Measurements from ENCODE around the gene SBDS.
"Not testable (repeated sequence)": the region's sequence is repeated elsewhere in the genome, so short reads cannot be mapped to it uniquely, and the experiment has no call there.

SBDS gene

GRCh38 chr7:66994691-66995049, 716 bp downstream of the SBDS start:
- not testable (repeated sequence) for DNase-seq (ENCODE audit: low spot score)

DNA sequence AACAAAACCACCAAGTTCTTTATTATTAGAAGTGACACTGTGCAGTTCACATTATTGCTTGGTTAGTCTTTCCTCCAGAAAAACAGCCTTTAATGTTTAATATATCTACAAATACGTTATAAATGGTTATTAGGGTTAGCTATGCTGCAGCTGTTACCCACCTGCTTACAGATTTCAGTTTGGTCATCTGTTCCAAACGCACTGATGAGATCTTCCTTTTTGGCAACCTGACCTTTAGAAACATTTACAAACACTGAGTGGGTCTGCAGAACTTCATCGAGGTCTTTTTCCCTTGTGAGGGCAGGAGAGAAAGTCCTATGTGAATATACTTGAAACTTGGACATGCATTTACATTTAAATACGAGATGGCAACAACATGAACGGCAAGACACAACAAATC, 1.3 kb downstream of the SBDS start:
- DNase-seq (ENCODE audit: low spot score): not testable (repeated sequence)

- not testable (repeated sequence) for DNase-seq (ENCODE audit: low spot score)
Observed at GRCh38 chr7:66989552-66989951, 5.8 kb downstream of the SBDS start.

- not testable (repeated sequence) for DNase-seq (ENCODE audit: low spot score)
Observed at GRCh38 chr7:66980336-66980735, 15.1 kb downstream of the SBDS start.

- DNase-seq (ENCODE audit: low spot score): not testable (repeated sequence)
Observed at GRCh38 chr7:66979013-66979412, 16.4 kb downstream of the SBDS start.

DNA sequence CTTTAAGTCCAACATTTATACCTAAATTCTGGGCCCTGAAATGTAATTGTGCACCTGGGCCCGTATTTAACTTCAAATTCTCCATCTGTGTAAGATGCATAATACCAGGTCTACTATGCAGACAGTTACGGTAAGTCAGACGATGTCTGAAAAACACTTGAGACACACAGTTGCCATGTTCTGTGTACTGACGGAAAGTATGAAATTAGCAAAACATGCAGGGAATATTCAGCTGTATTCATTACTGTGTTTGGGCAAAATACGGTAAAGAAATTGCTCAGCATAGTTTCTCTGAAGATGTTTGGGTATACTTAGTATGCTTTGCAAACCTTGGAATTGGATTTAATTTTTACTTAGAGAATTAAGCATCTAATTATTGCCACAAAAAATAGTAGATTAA, 17.1 kb downstream of the SBDS start:
- not testable (repeated sequence) for DNase-seq (ENCODE audit: low spot score)

DNA sequence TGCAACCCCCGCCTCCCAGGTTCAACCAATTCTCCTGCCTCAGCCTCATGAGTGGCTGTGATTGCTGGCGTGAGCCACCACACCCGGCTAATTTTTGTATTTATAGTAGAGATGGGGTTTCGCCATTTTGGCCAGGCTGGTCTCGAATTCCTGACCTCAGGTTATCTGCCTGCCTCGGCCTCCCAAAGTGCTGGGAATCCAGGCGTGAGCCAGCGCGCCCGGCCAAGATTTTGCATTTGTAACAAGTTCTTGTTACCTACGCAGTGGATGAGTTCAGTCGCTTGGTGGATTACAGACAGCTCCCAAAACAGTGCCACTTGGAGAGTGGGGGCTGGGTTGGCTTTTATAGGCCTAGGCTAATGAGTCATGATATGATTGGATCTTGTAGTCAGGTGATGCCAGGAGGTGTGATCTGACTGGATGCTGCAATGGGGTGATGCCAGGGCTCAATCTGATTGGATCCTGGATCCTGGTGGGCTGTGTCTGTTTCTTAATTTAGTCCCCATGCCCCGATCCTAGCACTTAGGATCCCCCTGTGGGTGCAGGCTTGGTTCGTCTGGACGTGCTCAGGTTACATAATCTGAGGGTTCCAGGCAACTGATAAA, 20.3 kb downstream of the SBDS start:
- no peak for DNase-seq (ENCODE audit: low spot score)

GRCh38 chr7:66970310-66970709, 25.1 kb downstream of the SBDS start:
- DNase-seq (ENCODE audit: low spot score): no peak

DNA sequence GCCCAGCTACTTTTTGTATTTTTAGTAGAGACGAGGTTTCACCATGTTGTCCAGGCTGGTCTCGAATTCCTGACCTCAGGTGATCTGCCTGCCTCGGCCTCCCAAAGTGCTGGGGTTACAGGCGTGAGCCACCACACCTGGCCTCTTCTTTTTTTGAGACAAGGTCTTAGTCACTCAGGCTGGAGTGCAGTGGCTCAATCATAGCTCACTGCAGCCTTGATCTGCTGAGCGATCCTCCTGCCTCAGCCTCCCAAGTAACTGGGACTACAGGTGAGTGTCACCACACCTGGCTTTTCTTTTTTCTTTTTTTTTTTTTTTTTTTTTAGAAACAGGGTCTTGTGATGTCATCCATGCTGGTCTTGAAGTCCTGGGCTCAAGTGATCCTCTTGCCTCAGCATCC, 26.4 kb downstream of the SBDS start:
- not testable (repeated sequence) for DNase-seq (ENCODE audit: low spot score)

- no peak for DNase-seq (ENCODE audit: low spot score)
Observed at GRCh38 chr7:66967029-66967428, 28.4 kb downstream of the SBDS start.

GRCh38 chr7:66964411-66964810, 31.0 kb downstream of the SBDS start:
- no peak for DNase-seq (ENCODE audit: low spot score)

DNA sequence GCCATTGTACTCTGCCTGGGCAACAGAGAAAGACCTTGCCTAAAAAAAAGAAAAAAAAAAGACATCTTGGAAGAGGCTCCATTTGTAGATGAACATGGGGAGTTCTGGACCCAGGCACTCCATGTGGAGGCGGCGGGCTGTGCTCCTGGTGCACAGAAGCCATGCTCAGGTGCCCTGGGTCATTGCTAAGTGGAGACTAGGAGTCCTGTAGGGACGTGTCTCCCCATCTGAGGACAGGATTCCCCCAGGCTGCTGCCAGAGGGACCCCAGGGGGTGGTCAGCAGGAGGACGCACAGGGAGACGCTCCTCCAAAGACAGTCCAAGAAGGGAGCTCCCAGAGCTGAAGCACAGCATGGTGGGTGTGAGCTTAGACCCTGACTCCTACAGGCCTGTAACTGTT, 34.3 kb downstream of the SBDS start:
- DNase-seq (ENCODE audit: low spot score): no peak

- no peak for DNase-seq (ENCODE audit: low spot score)
Observed at GRCh38 chr7:66960192-66960591, 35.2 kb downstream of the SBDS start.

GRCh38 chr7:66958538-66959350, 36.6 kb downstream of the SBDS start:
- no peak for DNase-seq (ENCODE audit: low spot score)

DNA sequence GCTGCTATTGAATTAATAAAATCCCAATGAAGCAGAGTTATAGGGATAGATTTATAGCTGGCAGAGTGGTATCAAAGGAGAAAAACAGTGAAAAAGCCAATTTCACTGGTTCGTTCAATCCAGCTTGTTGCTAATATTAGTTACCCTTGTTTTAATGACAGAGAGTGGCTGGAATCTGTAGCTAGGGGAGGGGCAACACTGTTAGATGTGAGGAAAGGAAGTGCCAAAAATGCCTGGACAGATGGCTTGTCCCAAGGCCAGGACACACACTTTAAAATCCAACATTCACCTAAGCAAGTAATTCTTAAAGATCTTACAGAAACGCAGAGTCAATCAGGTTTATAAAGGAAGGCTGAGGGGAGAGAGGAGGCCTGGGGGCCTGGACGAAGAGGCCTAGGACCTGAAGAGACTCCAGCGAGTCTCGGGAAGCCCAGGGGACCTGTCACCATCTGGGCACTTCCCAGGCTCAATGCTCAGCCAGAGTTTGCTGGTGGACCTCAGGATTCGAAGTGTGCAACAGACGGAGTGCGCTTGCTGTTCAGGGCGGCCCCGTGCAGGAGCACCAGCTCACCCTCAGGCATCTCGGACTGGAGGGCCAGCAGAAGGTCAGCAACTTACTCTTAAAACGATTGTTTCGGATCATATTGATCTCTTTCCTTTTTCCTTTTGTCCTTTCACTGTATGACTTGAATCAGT, 37.6 kb downstream of the SBDS start:
- DNase-seq (ENCODE audit: low spot score): no peak

DNA sequence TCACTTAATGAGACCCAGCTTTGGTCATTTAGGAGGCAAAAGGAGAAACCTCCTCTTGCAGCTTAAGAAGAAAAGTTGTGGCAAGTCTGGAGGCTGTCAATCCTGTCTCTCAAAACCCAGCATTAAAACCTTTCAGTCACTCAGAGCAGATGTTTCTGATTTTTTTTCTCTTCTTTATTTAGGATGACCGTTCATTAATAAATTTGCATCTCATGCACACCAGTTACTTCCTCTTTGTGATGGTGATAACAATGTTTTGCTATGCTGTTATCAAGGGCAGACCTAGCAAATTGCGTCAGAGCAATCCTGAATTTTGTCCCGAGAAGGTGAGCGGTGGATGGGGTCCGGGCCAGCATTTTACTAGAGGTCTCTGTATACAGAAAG, 42.4 kb downstream of the SBDS start:
- no peak for DNase-seq (ENCODE audit: low spot score)

DNA sequence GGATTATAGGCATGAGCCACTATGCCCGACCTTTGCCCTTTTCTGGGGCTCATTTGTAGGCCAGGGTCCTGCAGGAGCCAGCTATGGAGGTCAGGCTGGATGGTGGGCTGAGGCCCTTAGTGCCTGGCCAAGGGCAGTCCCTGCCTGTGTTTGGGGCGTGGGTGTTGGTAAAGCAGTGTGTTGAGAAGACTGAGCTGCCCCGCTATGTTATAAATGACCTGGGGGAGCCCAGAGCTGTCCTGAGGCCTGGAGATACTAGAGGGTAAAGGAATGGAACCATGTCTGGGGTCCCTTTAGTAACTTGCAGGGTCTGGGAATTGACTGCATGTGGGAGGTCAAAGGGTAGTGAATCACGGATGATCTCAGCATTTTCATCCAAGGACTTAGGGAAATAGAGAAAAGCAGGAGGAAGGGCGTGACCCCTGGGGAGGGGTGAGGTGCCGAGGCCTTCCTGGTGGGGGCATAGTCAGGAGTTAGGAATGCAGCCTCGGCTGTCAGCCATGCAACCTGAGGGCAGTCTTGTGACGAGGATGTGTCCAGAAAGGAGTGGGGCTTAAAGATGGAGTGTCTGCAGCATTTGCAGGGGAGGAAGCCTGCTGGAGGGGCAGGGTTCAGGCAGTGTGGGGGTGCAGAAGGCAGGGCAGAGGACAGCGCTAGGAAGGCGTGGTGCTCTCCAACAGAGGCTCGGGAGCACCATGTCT, 42.9 kb downstream of the SBDS start:
- no peak for DNase-seq (ENCODE audit: low spot score)

- no peak for DNase-seq (ENCODE audit: low spot score)
Observed at GRCh38 chr7:66950763-66951162, 44.6 kb downstream of the SBDS start.

GRCh38 chr7:66950311-66950710, 45.1 kb downstream of the SBDS start:
- DNase-seq (ENCODE audit: low spot score): no peak

- no peak for DNase-seq (ENCODE audit: low spot score)
Observed at GRCh38 chr7:66948480-66949109, 46.8 kb downstream of the SBDS start.

- DNase-seq (ENCODE audit: low spot score): no peak
Observed at GRCh38 chr7:66946545-66946944, 48.8 kb downstream of the SBDS start.

DNA sequence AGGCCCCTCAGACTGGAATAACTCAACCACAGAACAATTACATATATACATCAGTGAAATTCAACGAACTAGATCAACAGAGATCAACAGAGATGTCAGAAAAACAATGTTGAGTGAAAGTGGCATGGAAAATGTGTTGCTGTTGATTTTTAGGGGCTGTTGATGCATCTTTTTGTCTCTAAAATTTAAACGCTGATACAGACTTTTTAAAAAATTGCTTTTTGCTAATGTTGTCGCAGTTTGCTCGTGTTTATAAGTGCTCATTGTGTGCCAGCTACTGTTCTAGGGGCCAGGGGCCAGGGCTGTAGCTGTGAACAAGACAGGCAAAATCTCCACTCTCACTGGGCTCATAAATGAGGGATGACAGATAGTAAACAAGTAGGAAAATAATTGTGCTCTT, 56.1 kb downstream of the SBDS start:
- DNase-seq (ENCODE audit: low spot score): no peak
